GM21717 (cell line): Measurements from ENCODE around the gene CENPE.
A peak's percentile ranks its signal among the peaks of the same experiment; 100 is the strongest.

ENCODE experiments used
- ATAC-seq: cut with Tn5 transposase; IDR thresholded peaks from one replicate; pipeline ENCODE4 v1.9.1; 2021; ENCODE audit warnings: mild to moderate bottlenecking, moderate library complexity; ENCODE audit not compliant: unreplicated experiment

The CENPE gene

GRCh38 chr4:103136671-103137445 is 61.3 kb downstream of the CENPE start:
- ATAC-seq = no peak

GRCh38 chr4:103129174-103129573 is 69.0 kb downstream of the CENPE start:
- no peak for ATAC-seq

GRCh38 chr4:103126126-103126525 is 72.0 kb downstream of the CENPE start:
- no peak for ATAC-seq

- ATAC-seq = no peak
Measured at GRCh38 chr4:103123114-103123513, 75.0 kb downstream of the CENPE start.

GRCh38 chr4:103118166-103118565 is 80.0 kb downstream of the CENPE start:
- no peak for ATAC-seq

- no peak for ATAC-seq
Measured at GRCh38 chr4:103111598-103111997, 86.5 kb downstream of the CENPE start.

- no peak for ATAC-seq
Measured at GRCh38 chr4:103108542-103108941, 89.6 kb downstream of the CENPE start.

- ATAC-seq = no peak
Measured at GRCh38 chr4:103105558-103106356, 92.4 kb downstream of the CENPE start.

- ATAC-seq = no peak
Measured at GRCh38 chr4:103104886-103105285, 93.3 kb downstream of the CENPE start.

GRCh38 chr4:103100691-103101090 is 97.5 kb downstream of the CENPE start:
- ATAC-seq = no peak

GRCh38 chr4:103099691-103100392 is 98.3 kb downstream of the CENPE start, which contains the start of gene BDH2:
TSS of gene BDH2 (minus strand) at chr4:103099834. CDS start at chr4:103096254, 3,580 bp downstream.
- ATAC-seq = peak; percentile 98

- ATAC-seq = no peak
Measured at GRCh38 chr4:103098756-103099440, 99.2 kb downstream of the CENPE start.

- no peak for ATAC-seq
Measured at GRCh38 chr4:103098341-103098740, 99.8 kb downstream of the CENPE start.

- ATAC-seq = no peak
Measured at GRCh38 chr4:103097112-103097511, 101.0 kb downstream of the CENPE start.

- ATAC-seq = no peak
Measured at GRCh38 chr4:103095080-103095479, 103.1 kb downstream of the CENPE start.

- ATAC-seq = no peak
Measured at GRCh38 chr4:103092245-103092644, 105.9 kb downstream of the CENPE start.

GRCh38 chr4:103091601-103092223 is 106.4 kb downstream of the CENPE start:
- ATAC-seq = peak; percentile 72

GRCh38 chr4:103089481-103089880 is 108.7 kb downstream of the CENPE start:
- ATAC-seq = no peak

- ATAC-seq = no peak
Measured at GRCh38 chr4:103086551-103086950, 111.6 kb downstream of the CENPE start.

- no peak for ATAC-seq
Measured at GRCh38 chr4:103085555-103086196, 112.5 kb downstream of the CENPE start.
